ACHN (cell line): Measurements from ENCODE around the gene SLC22A7.

ENCODE experiments used
- DNase-seq: peaks from one replicate; pipeline ENCODE4 v3.0.0-alpha.2; 2015
- in situ Hi-C: cut with HindIII; loops from 2 replicates; pipeline ENCODE4 v1.10.0; 2017; ENCODE audit warnings: low sequenced_read_pairs, low pct_ligation_motif_present, low pct_unique_long_range_greater_than_20kb

The SLC22A7 gene

DNA sequence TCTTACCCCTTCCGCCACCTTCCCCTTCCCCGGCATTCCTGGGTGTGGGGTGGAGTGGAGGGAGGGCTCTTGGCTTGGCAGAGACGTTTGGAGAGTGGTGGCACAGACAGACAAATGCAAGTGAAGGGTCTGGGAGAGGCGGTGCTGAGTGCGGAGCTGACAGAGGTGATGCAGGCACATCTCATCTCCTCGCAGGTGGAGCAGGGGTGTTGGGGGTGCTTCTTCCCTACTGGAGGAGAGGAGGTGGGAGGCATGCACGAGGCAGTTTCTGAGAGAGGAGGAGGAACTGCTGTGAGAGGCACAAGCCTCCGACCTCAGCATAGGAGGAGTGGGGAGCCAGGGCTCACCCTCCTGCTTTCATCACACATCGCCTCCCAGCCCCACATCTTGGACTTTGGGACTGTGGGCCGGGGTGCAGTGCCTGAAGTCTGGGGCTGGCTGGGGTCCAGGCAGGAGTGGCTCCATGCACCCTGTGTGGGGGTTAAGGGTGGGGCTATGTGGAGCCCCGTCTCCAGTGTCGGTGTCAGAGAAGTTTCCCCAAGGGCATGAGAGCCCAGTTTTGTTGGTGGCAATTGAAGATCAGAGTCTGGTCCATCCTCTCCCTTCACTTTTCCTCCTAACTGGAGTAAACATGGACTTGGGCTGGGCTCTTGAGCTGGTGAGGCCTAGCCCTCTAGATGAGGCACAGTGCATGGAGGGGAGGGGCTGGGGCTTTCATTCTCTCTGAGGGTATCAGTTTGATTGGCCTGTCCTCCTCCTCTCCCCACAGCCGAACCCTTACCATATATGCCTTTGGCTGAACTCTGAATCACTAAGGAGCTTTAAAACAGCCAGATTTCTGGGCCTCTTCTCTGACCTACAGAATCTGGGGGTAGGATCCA is 20.2 kb upstream of the SLC22A7 start:
- peak; percentile 2 for DNase-seq
- in situ Hi-C loops: no loop called here

DNA sequence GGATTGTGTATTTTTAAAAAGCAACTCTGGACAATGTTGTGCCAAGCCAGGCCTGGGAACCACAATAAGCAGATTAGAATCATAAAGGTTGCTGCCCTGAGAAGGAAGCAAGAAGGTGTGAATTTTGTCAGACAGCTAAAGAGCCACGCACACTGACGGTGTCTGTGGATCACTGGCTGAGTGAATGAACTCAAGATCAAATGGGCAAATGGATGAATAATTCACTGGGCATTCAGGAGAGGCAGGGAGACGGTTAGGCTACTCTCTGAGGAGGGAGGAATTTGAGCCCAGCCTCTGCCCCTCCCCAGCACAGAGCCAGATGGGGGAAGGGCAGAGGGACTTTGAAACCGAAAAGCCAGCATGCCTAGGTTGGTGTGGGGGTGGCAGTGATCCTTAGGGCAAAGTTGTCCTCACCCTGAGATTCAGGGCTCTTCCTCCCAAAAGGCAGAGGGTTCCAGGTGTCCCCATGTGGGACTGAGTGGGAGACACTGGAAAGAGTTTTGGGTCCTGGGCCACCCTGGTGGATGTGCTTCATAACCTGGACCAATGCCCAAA is 19.5 kb upstream of the SLC22A7 start:
- peak; percentile 60 for DNase-seq
- in situ Hi-C loops: no loop called here

DNA sequence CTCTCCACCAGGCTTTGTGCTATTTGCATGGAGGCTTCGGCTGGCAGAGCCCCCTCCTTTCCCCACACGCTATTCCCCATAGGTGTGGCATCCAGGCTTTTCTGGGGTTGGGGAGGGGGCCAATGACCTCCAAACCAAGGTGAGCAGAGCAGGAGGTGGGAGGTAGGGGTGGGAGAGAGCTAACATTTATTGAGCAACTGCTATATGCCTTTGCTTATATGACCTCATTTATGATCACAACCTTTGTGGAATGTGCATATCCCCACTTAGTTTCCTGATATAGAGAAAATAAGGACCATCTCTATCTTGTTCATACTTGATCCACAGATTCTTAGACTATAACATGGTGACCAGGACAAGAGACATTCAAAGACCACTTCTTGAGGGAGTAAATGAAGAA is 17.8 kb upstream of the SLC22A7 start:
- in situ Hi-C loops: no loop called here
- no peak for DNase-seq

DNA sequence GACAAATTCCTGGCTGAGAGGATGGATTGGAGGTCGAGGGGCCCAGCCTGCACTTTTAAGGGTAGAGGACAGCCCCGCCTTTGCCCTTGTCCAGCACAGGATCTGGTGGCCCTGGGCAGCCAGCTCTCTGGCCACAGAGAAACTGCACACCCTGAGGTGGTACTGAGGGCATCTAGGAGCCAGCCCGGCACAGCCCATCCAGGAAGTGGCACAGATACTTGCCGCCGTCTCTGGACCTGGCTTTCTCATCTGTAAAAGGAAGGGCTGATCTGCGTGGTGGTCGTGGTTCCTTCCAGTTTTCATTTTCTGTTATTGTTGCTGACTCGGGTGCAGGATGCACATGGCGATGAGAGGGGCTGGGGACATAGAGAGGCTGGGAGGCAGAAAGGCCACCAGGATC is 16.0 kb upstream of the SLC22A7 start:
- no peak for DNase-seq
- in situ Hi-C loops: no loop called here

DNA sequence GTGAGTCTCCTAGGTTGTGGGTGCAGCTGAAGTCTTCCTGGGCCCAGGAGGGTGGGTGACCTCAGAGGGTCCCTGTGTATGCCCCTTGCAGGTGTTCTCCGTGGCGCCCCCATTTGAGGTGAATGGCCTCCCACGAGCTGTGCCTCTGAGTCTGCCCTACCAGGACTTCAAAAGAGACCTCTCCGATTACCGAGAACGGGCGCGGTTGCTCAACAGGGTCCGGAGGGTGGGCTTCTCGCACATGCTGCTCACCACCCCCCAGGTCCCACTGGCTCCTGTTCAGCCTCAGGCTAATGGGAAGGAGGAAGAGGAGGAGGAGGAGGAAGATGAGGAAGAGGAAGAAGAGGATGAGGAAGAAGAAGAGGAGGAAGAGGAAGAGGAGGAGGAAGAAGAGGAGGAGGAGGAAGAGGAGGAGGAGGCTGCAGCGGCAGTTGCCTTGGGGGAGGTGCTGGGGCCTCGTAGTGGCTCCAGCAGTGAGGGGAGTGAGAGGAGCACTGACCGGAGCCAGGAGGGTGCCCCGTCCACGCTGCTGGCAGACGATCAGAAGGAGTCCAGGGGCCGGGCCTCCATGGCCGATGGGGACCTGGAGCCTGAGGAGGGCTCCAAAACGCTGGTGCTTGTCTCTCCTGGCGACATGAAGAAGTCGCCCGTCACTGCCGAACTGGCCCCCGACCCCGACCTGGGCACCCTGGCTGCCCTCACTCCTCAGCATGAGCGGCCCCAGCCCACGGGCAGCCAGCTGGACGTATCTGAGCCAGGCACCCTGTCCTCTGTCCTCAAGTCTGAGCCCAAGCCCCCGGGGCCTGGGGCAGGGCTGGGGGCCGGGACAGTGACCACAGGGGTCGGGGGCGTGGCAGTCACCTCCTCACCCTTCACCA is 15.2 kb upstream of the SLC22A7 start:
- in situ Hi-C loops: no loop called here
- DNase-seq: no peak

DNA sequence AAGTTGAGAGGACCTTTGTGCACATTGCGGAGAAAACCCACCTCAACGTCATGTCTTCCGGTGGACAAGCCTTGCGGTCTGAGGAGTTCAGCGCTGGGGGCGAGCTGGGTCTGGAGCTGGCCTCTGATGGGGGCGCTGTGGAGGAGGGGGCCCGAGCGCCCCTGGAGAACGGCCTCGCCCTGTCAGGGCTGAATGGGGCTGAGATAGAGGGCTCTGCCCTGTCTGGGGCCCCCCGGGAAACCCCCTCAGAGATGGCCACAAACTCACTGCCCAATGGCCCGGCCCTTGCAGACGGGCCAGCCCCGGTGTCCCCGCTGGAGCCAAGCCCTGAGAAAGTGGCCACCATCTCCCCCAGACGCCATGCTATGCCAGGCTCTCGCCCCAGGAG is 14.6 kb upstream of the SLC22A7 start:
- in situ Hi-C loops: no loop called here
- no peak for DNase-seq

DNA sequence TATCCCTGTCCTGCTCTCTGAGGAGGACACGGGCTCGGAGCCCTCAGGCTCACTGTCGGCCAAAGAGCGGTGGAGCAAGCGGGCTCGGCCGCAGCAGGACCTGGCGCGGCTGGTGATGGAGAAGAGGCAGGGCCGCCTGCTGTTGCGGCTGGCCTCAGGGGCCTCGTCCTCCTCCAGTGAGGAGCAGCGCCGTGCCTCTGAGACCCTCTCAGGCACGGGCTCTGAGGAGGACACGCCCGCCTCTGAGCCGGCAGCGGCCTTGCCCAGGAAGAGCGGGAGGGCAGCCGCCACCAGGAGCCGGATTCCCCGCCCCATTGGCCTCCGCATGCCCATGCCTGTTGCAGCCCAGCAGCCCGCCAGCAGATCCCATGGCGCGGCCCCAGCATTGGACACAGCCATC is 14.2 kb upstream of the SLC22A7 start:
- in situ Hi-C loops: no loop called here
- DNase-seq: no peak

DNA sequence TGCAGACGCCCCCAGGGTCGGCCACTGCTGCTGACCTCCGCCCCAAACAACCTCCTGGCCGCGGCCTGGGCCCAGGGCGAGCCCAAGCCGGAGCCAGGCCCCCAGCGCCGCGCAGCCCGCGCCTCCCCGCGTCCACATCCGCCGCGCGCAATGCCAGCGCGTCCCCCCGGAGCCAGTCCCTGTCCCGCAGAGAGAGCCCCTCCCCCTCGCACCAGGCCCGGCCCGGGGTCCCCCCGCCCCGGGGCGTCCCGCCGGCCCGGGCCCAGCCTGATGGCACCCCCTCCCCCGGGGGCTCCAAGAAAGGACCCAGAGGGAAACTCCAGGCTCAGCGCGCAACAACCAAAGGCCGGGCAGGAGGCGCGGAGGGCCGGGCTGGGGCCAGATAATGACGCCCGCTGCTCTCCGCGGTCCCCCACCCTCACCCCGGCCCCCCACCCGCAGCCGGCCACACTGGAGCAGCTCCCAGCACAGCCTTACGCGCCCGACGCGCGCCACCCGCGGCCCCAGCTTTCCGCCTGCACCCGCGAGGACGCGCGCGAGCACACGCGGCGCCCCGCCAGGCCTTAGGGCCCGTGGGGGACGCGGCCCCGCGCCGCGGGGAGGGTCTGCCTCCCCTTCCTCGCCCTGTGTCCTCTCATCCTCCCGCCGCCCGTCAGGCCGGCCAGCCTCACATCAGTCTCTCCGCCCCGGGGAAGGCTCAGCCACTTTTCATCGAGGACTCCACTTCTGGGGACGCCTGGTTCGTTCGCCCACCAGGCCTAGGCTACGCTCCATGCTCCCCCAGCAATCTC is 12.9 kb upstream of the SLC22A7 start:
- DNase-seq: no peak
- in situ Hi-C loops: no loop called here

DNA sequence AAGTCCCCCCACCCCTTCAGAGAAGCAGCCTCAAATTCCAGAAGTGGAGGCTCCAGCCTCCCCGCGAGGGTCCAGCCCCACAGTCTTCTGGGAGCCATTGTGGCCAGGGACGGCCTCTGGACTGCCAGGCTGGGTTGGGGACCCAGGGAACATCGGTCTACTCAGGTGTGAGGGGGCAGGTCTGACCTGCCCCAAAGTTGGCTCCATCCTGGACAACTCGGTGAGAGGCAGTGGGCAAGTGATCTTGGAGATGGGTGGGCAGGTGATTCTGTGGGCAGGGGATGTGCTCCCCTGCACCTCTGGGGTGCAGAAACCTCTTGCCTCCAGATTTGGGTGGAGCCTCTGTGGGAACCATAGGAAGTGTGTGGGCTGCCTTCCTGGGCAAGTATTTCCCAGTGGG is 12.2 kb upstream of the SLC22A7 start:
- in situ Hi-C loops: no loop called here
- DNase-seq: no peak

DNA sequence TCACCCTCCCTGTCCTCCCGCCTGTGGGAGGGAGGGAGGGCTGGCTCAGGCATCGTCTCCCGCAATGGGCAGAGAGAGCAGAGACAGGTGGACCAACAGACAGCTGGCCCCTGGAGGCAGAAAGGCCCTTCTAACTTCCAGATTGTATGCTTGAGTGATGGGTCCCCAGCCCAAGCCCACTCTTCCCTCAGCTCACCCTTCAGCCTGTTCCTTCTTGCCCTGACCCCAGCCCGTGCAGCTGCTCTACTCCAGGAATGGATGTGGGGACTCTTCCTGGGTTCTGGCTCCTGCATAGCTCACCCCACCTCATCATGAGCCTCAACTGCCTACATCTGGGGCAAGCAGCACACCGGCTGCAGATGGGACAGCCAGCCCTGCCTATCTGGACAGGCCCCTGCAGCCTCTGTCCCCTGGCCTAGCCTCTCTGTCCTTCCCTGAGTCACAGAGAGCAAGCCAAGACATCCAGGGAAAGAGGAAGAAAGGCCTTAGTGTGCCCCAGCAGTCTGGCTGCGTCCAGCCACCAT is 11.5 kb upstream of the SLC22A7 start:
- in situ Hi-C loops: no loop called here
- no peak for DNase-seq

DNA sequence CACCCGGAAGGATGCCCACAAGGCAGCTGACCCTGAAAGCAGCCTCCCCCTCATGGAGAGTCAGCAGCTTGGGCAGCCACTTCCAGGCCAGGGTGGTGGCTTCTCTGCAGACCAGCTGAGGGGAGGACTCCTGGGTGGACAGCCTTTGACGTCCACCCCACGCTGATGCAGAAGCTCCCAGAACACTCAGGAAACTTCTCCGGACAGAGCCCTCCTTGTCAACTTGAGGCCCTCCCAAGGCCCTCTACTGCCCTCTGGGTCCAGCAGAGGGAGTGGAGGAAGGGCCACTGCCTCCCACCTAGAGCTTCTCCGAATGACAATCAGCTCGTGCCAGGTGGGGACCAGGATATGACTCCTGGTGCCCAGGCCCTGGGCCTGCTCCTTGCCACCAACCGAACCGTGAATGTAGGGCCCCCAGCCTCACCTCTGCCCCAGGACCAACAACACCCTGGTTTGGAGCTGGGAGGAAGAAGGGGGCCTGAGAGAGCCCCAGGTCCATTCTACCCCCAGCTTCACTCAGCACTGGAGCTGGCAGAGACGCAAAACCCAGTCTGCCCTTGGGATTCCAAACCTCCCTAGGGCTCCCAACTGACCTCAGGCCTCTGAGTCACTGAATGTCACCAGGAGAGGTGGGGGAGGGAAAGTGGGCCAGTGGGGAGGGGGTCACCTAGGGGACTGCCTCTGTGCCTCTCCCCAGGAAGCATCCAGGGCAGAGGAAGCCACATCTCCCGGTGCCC is 10.9 kb upstream of the SLC22A7 start:
- in situ Hi-C loops: no loop called here
- DNase-seq: no peak

DNA sequence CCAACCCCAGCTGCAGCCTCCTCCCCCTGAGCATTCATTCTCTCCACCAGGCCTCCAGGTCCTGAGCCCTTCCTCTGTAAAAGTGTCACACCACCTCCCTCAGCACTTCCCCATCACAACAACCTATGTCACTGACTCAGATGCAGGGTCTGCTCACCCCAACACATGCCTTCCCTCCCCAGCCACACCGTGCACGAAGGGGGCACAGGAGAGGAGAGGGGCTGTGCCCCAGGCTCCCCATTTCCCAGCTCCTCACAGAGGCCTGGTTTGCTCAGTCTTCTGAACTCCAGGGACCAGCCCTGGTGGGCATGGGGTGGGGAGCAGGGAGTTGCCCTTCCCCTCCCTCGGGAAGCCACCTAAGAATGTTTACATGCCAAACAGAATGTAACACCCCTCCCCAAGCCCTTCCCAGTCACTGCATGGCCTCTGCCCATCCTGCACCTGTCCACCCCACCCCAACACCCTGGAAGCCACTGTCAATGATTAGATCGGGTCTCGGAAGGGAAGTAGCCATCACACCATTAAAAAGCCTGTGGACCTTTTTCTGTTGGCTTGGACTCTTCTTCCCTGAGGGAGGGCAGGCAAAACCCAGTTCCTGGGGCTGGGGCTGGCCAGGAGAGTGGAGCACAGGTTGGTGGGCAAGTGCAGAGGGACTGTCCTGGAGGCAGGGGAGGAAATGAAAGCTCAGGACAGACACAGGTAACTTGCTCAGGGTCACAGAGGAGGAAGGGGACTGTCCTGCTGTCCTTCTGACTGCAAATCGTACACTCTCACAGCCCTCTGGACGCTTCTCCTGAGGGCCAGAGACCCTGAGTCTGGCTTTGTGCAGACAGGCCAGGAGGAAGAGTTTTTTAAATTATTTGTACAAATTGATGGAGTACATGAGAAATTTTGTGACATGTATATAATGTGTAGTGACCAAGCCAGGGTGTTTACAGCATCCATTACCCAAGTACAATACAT is 10.1 kb upstream of the SLC22A7 start:
- in situ Hi-C loops: no loop called here
- DNase-seq: no peak

DNA sequence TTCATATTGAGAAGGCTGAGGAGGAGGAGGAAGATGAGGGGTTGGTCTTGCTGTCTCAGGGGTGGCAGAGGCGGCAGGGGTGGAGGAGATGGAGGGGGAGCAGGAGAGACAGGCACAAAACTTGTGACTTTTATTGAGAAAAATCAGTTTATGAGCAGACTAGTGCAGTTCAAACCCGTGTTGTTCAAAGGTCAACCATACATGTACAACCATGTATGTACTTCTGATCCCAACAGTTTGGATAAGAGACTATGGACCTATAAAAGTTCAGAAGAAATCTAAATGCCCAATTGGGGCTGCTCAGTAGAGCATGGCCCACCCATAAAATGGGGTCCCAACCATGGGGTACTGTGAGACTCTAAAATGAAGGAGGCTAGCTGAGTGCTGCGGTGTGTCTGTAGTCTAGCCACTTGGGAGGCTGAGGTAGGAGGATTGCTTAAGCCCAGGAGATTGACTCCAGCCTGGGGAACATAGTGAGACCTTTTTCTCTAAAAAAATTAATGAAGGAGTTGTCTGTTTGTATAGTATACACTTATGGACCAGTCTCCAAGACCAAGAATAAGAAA is 7.6 kb upstream of the SLC22A7 start:
- DNase-seq: no peak
- in situ Hi-C loops: no loop called here

DNA sequence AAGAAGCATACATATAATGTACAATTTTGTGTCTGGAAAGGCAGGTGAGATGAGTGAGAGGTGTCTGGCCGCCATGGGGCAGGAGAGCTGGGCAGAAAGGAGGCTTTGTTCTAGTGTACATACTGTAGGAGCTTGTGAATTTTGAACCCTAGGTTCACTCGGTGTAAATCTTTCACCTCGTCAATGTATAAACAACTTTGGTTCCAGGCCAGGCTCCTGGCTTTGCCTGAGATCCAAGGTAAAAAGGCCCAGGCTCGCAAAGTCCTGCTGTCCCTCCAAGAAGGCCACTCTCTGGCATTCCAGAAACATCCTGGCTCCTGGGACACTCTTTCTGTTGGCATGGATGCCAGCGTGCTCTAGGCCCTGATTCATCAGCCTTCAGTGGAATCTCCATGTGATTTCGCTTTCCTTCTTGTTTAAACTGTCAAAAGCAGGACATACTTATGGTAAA is 7.1 kb upstream of the SLC22A7 start:
- in situ Hi-C loops: no loop called here
- no peak for DNase-seq

DNA sequence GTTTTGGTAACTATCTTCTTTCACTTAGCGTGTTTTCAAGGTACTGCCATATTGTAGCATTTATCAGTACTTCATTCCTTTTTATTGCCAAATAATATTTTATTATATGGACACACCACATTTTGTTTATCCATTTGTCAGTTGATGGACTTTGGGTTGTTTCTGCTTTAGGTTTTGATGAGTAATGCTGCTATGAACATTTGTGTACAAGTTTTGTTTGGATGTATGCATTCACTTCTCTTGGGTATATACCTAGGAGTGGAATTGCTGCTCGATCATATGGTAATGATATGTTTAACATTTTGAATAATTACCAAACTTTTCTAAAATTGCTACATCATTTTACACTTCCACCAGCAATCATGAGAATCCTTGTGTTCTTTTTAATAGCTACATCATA is 6.4 kb upstream of the SLC22A7 start:
- DNase-seq: no peak
- in situ Hi-C loops: no loop called here

DNA sequence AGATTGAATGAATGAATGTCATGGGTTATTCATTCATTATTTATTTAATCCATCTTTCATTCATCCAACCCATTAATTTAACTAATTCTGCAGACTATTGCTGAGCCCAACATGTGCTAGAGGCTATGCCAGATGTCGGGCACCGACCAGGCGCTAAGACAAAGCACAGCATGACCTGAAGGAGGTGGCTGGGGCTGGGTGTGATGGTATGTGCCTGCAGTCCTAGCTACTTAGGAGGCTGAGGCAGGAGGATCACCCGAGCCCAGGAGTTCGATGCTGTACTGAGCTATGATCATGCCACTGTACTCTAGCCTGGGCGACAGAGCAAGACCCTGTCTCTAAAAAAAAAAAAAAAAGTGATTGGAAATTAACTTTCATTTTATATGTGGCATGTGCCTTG is 5.7 kb upstream of the SLC22A7 start:
- DNase-seq: no peak
- in situ Hi-C loops: no loop called here
